OCI-LY3 (cell line): ENCODE results near the gene CSPG4.
"Not testable (repeated sequence)": the region's sequence is repeated elsewhere in the genome, so short reads cannot be mapped to it uniquely, and the experiment has no call there.

ENCODE experiments used
- H2AFZ ChIP-seq: fragments of 200-600, 300-600 bp; shearing (Covaris generic); 2 replicates; pipeline ENCODE4 v1.6.0; 2014; ENCODE audit warnings: antibody characterized with exemption, low read depth, low read length
- H3K27ac ChIP-seq: fragments of 200-600, 300-600 bp; sonication (generic); 2 replicates; pipeline ENCODE4 v1.5.1; 2014; ENCODE audit warnings: mild to moderate bottlenecking, low read length, moderate library complexity, mixed read lengths
- H3K27me3 ChIP-seq: fragments of 200-600, 300-600 bp; sonication (generic); 2 replicates; pipeline ENCODE4 v1.6.1; 2014; ENCODE audit warnings: low read depth, low read length, mixed read lengths
- H3K36me3 ChIP-seq: fragments of 200-600, 300-600 bp; sonication (generic); replicated peaks from 2 replicates; pipeline ENCODE3; 2014; ENCODE audit warnings: low read depth, low read length, mixed read lengths
- H3K4me1 ChIP-seq: fragments of 300-600, 200-600 bp; sonication (generic); 2 replicates; pipeline ENCODE4 v1.6.1; 2014; ENCODE audit warnings: low read length, mixed read lengths
- H3K4me2 ChIP-seq: fragments of 200-600, 300-600 bp; sonication (generic); 2 replicates; pipeline ENCODE4 v1.6.1; 2014; ENCODE audit warnings: low read length, mixed read lengths
- H3K4me3 ChIP-seq: fragments of 300-600, 200-600 bp; sonication (generic); 2 replicates; pipeline ENCODE4 v1.5.1; 2014; ENCODE audit warnings: antibody characterized with exemption, mild to moderate bottlenecking, low read length, moderate library complexity
- H3K79me2 ChIP-seq: fragments of 300-600, 200-600 bp; shearing (Covaris generic); 2 replicates; pipeline ENCODE4 v1.6.1; 2014; ENCODE audit warnings: mild to moderate bottlenecking, low read length, mixed read lengths
- H3K9ac ChIP-seq: fragments of 300-600, 200-600 bp; shearing (Covaris generic); 2 replicates; pipeline ENCODE4 v1.6.0; 2014; ENCODE audit warnings: mild to moderate bottlenecking, low read length, moderate library complexity
- H3K9me3 ChIP-seq: fragments of 200-600, 300-600 bp; shearing (Covaris generic); 2 replicates; pipeline ENCODE4 v1.6.1; 2014; ENCODE audit warnings: low read length, mixed read lengths; ENCODE audit not compliant: insufficient read depth
- H4K20me1 ChIP-seq: fragments of 200-600, 300-600 bp; sonication (generic); 2 replicates; pipeline ENCODE4 v1.6.1; 2016; ENCODE audit warnings: low read length, mixed read lengths; ENCODE audit not compliant: insufficient read depth
- EZH2phosphoT487 ChIP-seq: fragments of 200-600 bp; shearing (Covaris generic); IDR thresholded peaks from 2 replicates; pipeline ENCODE4 v1.6.1; 2018; ENCODE audit warnings: antibody characterized with exemption, mixed run types, low read depth
- TF ChIP-seq, protein P1 (sequence below): fragments of 200-600, 300-600 bp; sonication (generic); IDR thresholded peaks from 2 replicates; pipeline ENCODE4 v1.5.1; 2014; ENCODE audit warnings: antibody characterized with exemption, low read length, low read depth

The CSPG4 gene

GRCh38 chr15:75637245-75638009 is 75.2 kb downstream of the CSPG4 start:
- H4K20me1 ChIP-seq, result peaks cover 18% of the 10 kb centered on the region
- no peak overlapping the region for H3K4me3 ChIP-seq
- H3K79me2 ChIP-seq, result peaks cover 41% of the 10 kb centered on the region
- H3K9me3 ChIP-seq, result no peaks in the 10 kb centered on the region
- no peak overlapping the region for H3K9ac ChIP-seq
- H2AFZ ChIP-seq, result no peak overlapping the region
- H3K4me1 ChIP-seq, result peaks cover 15% of the 10 kb centered on the region
- no peaks in the 10 kb centered on the region for H3K27me3 ChIP-seq
- H3K36me3 ChIP-seq, result peaks cover 19% of the 10 kb centered on the region
- no peak for TF ChIP-seq EZH2phosphoT487
- TF ChIP-seq, protein P1, sequence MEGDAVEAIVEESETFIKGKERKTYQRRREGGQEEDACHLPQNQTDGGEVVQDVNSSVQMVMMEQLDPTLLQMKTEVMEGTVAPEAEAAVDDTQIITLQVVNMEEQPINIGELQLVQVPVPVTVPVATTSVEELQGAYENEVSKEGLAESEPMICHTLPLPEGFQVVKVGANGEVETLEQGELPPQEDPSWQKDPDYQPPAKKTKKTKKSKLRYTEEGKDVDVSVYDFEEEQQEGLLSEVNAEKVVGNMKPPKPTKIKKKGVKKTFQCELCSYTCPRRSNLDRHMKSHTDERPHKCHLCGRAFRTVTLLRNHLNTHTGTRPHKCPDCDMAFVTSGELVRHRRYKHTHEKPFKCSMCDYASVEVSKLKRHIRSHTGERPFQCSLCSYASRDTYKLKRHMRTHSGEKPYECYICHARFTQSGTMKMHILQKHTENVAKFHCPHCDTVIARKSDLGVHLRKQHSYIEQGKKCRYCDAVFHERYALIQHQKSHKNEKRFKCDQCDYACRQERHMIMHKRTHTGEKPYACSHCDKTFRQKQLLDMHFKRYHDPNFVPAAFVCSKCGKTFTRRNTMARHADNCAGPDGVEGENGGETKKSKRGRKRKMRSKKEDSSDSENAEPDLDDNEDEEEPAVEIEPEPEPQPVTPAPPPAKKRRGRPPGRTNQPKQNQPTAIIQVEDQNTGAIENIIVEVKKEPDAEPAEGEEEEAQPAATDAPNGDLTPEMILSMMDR, result no peak
- H3K27ac ChIP-seq, result no peak overlapping the region
- H3K4me2 ChIP-seq, result no peak overlapping the region

DNA sequence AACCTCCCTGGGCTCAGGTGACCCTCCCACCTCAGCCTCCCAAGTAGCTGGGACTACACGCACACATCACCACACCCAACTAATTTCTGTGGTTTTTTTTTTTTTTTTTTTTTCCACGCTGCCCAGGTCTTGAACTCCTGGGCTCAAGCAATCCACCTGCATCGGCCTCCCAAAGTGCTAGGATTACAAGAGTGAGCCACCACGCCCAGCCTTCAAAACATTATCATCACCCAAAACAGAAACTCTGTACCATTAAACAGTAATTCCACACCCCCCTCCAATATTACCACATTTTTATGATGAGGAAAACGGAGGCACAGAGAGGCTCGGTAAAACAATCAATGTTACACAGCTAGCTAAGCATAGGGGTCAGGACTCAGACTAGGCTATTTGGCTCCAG is 76.6 kb downstream of the CSPG4 start:
- H3K4me2 ChIP-seq, result no peak overlapping the region

GRCh38 chr15:75633922-75634321 is 78.7 kb downstream of the CSPG4 start:
- not testable (repeated sequence) for H3K9me3 ChIP-seq, H3K4me2 ChIP-seq, H3K27ac ChIP-seq, H2AFZ ChIP-seq, H3K4me3 ChIP-seq, H3K27me3 ChIP-seq, H3K9ac ChIP-seq
- peaks cover 12% of the 10 kb centered on the region for H3K4me1 ChIP-seq
- H3K79me2 ChIP-seq, result peaks cover 30% of the 10 kb centered on the region
- H3K36me3 ChIP-seq, result peaks cover 15% of the 10 kb centered on the region
- peaks cover 18% of the 10 kb centered on the region for H4K20me1 ChIP-seq

More for the DNA sequence above, 76.6 kb downstream of the CSPG4 start:
- H3K9ac ChIP-seq, result no peak overlapping the region
- TF ChIP-seq, protein P1, result no peak
- TF ChIP-seq EZH2phosphoT487, result no peak
- peaks cover 12% of the 10 kb centered on the region for H3K4me1 ChIP-seq
- no peak overlapping the region for H3K27ac ChIP-seq
- peaks cover 18% of the 10 kb centered on the region for H4K20me1 ChIP-seq
- H3K9me3 ChIP-seq, result no peaks in the 10 kb centered on the region
- H3K4me3 ChIP-seq, result no peak overlapping the region
- H3K79me2 ChIP-seq, result peaks cover 41% of the 10 kb centered on the region
- peaks cover 19% of the 10 kb centered on the region for H3K36me3 ChIP-seq
- no peak overlapping the region for H2AFZ ChIP-seq
- H3K27me3 ChIP-seq, result no peaks in the 10 kb centered on the region

DNA sequence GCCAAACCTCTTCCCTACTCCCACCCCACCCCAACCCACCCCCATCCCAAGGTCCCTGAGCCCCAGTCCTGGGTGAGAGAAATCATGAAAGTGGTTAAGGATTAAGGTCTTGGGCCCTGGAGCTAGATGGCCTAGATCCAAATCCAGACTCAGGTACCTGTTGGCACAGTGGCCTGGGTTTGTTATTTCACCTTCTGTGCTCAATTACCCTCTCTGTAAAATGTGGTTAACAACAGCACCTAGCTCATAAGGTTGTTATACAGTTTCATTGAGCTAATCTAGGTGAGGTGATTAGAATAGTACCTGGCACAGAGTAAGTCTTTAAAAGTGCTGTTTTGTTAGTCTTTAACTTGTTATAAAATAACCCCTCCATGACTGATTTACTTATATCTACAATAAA is 80.7 kb downstream of the CSPG4 start:
- no peaks in the 10 kb centered on the region for H4K20me1 ChIP-seq
- H3K4me2 ChIP-seq, result no peak overlapping the region
- no peak overlapping the region for H2AFZ ChIP-seq
- peaks cover under 1% of the 10 kb centered on the region for H3K36me3 ChIP-seq
- H3K27ac ChIP-seq, result no peak overlapping the region
- H3K4me1 ChIP-seq, result no peaks in the 10 kb centered on the region
- no peak for TF ChIP-seq EZH2phosphoT487
- TF ChIP-seq, protein P1, result no peak
- no peaks in the 10 kb centered on the region for H3K9me3 ChIP-seq
- H3K79me2 ChIP-seq, result peaks cover 11% of the 10 kb centered on the region
- H3K9ac ChIP-seq, result no peak overlapping the region
- no peaks in the 10 kb centered on the region for H3K27me3 ChIP-seq
- H3K4me3 ChIP-seq, result no peak overlapping the region
